Epithelial cell of proximal tubule (primary cell): Measurements from ENCODE around the gene NOP53. TPM values are rescaled to one million over a fixed set of nuclear protein-coding genes. Genes with fewer than 3 reads are reported as not detected.
"Not testable (repeated sequence)": the region's sequence is repeated elsewhere in the genome, so short reads cannot be mapped to it uniquely, and the experiment has no call there.

Source experiments
- DNase-seq: peaks from one replicate; pipeline ENCODE4 v3.0.0-alpha.2; 2011; ENCODE audit warnings: low read depth
- H3K4me3 ChIP-seq: 2 replicates; pipeline ENCODE4 v1.5.1; 2011; ENCODE audit warnings: low read depth, mild to moderate bottlenecking, low read length
- total RNA-seq: library from RNA; depleted of rRNA; stranded (reverse); fragments of >200 nt; gene quantifications from 2 replicates; pipeline ENCODE4 v1.2.3, GENCODE V29; 2015
- TF ChIP-seq, protein P1 (sequence below): conservative IDR thresholded peaks from 2 replicates; pipeline ENCODE4 v1.5.1; 2012; ENCODE audit warnings: low read depth, mild to moderate bottlenecking, low read length

The NOP53 gene
- total RNA-seq, 1 donor from 2014 or later, result 247 TPM

DNA sequence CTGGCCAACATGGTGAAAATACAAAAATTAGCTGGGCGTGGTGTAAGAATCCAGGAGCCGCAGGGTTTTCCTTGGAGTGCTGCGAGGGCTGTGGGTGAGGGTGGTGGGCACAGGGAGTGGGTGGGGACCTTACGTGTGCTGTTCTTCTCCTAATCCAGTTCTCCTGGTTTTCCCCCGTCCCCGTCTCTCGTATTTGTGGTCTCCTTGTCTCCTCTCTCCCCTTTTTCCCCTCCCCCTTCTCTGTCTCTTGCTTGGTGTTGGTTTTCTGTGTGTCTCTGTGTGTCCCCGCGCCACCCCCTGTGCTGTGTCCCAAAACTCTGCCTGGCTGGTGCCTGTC is 34.8 kb downstream of the NOP53 start:
- TF ChIP-seq, protein P1, sequence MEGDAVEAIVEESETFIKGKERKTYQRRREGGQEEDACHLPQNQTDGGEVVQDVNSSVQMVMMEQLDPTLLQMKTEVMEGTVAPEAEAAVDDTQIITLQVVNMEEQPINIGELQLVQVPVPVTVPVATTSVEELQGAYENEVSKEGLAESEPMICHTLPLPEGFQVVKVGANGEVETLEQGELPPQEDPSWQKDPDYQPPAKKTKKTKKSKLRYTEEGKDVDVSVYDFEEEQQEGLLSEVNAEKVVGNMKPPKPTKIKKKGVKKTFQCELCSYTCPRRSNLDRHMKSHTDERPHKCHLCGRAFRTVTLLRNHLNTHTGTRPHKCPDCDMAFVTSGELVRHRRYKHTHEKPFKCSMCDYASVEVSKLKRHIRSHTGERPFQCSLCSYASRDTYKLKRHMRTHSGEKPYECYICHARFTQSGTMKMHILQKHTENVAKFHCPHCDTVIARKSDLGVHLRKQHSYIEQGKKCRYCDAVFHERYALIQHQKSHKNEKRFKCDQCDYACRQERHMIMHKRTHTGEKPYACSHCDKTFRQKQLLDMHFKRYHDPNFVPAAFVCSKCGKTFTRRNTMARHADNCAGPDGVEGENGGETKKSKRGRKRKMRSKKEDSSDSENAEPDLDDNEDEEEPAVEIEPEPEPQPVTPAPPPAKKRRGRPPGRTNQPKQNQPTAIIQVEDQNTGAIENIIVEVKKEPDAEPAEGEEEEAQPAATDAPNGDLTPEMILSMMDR, result no peak
- peak overlapping the region; percentile 98 for H3K4me3 ChIP-seq
- no peak for DNase-seq

DNA sequence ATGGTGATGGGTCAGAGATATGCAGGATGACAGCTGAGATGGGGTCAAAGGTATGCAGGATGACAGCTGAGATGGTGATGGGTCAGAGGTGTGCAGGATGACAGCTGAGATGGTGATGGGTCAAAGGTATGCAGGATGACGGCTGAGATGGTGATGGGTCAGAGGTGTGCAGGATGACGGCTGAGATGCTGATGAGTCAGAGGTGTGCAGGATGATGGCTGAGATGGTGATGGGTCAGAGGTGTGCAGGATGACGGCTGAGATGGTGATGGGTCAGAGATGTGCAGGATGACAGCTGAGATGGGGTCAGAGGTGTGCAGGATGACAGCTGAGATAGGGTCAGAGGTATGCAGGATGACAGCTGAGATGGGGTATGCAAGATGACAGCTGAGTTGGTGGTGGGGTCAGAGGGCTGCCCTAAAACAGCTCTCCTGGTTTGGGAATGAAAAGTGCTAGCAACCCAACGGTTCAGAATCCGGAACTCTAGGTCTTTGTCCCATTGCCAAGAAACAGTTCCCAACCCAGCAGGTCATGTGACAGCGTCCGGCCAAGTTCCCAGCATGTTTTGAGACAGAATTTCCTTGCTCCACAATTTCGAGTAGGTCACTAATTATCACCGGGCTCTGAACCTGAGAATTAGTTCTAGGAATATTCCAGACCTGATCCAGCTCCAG is 36.4 kb downstream of the NOP53 start:
- no peak for DNase-seq
- H3K4me3 ChIP-seq, result no peak overlapping the region
- TF ChIP-seq, protein P1, result no peak

DNA sequence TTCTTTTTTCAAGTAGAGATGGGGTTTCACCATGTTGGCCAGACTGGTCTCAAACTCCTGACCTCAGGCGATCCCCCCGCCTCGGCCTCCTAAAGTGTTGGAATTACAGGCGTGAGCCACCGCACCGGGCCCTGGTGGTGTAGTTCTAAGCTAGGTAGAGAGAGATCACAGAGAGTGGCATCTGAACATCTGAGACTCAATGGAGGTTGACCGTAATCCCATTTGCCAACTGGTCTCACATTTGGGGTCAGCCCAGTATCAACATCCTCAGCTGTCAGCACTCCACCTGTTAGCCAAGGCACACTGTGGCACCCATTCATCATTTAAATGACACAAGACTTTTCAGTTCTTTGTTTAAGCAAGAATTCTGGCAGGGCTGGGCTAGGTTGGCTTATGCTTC is 41.2 kb downstream of the NOP53 start:
- H3K4me3 ChIP-seq, result no peak overlapping the region
- TF ChIP-seq, protein P1, result no peak
- DNase-seq, result no peak

DNA sequence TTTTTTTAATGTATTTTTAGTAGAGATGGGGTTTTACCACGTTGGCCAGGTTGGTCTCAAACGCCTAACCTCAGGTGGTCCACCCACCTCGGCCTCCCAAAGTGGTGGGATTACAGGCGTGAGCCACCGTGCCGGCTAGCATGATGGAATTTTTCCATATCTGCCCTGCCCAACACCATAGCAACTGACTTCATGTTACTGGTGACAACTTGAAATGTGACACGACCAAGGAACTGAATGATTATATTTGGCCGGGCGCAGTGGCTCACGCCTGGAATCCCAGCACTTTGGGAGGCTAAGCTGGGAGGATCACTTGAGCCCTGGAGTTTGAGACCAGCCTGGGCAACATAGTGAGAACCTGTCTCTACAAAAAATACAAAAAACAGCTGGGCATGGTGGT is 42.0 kb downstream of the NOP53 start:
- H3K4me3 ChIP-seq, DNase-seq: not testable (repeated sequence)

DNA sequence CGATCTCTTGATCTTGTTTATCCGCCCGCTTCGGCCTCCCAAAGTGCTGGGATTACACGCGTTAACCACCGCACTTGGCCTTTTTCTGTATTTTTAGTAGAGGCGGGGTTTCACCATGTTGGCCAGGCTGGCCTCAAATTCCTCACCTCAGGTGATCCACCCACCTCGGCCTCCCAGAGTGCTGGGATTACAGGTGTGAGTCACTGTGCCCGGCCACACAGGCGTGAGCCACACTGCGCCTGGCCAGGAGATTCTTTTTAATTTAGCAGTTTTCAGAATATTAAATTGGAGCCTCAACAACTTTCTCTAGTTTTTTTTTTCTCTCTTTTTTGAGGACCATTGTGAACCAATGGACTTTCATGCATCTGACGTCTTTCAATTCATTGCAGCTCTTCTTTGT is 44.5 kb downstream of the NOP53 start:
- not testable (repeated sequence) for DNase-seq

DNA sequence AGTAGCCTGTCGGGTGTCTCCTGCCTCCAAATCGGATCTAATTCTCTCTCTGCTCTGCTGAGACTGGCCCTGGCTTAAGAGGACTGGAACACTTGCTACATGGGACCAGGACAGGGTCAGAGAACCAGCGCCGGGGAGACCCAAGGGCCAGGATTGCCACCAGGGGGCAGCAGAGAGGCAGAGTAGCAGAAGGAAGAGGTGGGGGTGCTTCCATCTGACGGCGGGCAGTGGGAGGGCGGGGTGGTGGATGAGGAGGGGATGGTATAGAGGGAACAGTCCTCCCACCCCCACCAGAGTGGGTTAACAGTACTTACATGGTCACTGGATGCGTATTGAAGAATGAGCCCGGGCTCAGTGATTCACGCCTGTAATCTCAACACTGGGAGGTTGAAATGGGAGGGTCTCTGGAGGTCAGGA is 45.1 kb downstream of the NOP53 start:
- TF ChIP-seq, protein P1, result peak; percentile 91
- no peak for DNase-seq
- no peak overlapping the region for H3K4me3 ChIP-seq

More for the DNA sequence above, 44.5 kb downstream of the NOP53 start:
- H3K4me3 ChIP-seq, result not testable (repeated sequence)

DNA sequence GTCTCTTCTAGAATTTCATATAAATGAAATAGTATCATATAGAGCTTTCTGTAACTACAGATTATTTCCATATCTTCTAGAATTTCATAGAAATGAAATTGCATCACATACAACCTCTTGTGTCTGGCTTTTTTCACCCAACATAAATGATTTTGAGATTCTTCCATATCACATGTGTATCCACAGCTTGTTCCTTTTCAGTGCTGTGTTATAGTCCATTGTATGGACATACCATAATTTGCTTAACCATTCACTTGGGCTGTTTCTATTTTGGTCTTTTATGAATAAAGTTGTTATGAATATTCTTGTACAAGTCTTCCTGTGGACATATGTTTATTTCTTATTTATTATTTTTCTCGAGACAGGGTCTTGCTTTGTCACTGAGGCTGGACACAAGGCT is 47.3 kb downstream of the NOP53 start:
- TF ChIP-seq, protein P1, result no peak
- no peak for DNase-seq
- no peak overlapping the region for H3K4me3 ChIP-seq

DNA sequence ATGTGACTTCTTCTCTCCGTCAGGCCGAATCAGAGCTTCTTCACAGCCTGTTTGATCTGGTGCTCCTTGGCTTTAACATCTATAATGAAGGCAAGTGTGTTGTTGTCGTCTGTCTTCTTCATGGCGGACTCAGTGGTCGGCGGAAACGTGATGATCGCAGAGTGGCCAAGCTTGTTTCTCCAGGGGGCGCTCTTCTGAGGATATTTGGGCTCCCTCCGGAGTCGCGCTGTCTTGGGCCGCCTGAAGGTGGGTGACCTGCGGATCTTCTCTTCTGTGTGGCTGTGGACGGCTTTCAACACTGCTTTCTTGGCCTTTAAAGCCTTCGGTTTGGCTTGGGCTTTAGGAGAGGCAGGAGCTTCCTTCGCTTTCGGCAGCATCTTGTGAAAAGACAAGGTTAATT is 49.2 kb downstream of the NOP53 start:
- TF ChIP-seq, protein P1, result peak; percentile 19
- H3K4me3 ChIP-seq, result no peak overlapping the region
- DNase-seq, result no peak
